ENCODE results near the gene GOPC. TPM values are rescaled to one million over a fixed set of nuclear protein-coding genes. Genes with fewer than 3 reads are reported as not detected.
A peak's percentile ranks its signal among the peaks of the same experiment; 100 is the strongest.

Gene GOPC
- total and polyA plus RNA-seq, 8 donors: 19.1 to 85.7 (median 78.1) TPM

- H3K36me3 ChIP-seq: no peaks in the 10 kb centered on the region
- no peaks in the 10 kb centered on the region for H3K9me3 ChIP-seq
- H3K4me3 ChIP-seq: no peak overlapping the region
- peaks cover 0 to 4% of the 10 kb centered on the region in 2 donors for H3K4me1 ChIP-seq
- no peaks in the 10 kb centered on the region for H3K27me3 ChIP-seq
- peak in 2 of 4 donors; percentile 51 to 60 for DNase-seq
- no peak overlapping the region for H3K27ac ChIP-seq
- intact Hi-C loops (cut with DNase I): loop anchor here (10.0 kb wide), 1 partner anchor 101 kb away; no protein-coding TSS in a partner anchor
- peak; percentile 69 for ATAC-seq
- peak; percentile 78 to 84 for TF ChIP-seq CTCF (IDR thresholded peaks at IDR 0.05)
Observed at GRCh38 chr6:117555882-117556498, 46.3 kb downstream of the GOPC start.

GRCh38 chr6:117555262-117555849 is 47.0 kb downstream of the GOPC start:
- H3K27ac ChIP-seq: no peak overlapping the region
- H3K4me3 ChIP-seq: no peak overlapping the region
- no peak for TF ChIP-seq CTCF (IDR thresholded peaks at IDR 0.05)
- H3K9me3 ChIP-seq: no peaks in the 10 kb centered on the region
- no peaks in the 10 kb centered on the region for H3K27me3 ChIP-seq
- peaks cover 0 to 4% of the 10 kb centered on the region in 2 donors for H3K4me1 ChIP-seq
- intact Hi-C loops (cut with DNase I): loop anchor here (10.0 kb wide), 1 partner anchor 101 kb away; no protein-coding TSS in a partner anchor
- no peak for DNase-seq
- no peaks in the 10 kb centered on the region for H3K36me3 ChIP-seq
- no peak for ATAC-seq

- ATAC-seq: no peak
Observed at GRCh38 chr6:117553142-117553541, 49.2 kb downstream of the GOPC start.

GRCh38 chr6:117552618-117553017 is 49.7 kb downstream of the GOPC start:
- Histone ChIP-seq H3K27me3 (peaks cover 0 to 9% of the 10 kb centered on the region in 2 donors), H3K36me3 (peaks cover 0 to 8% of the 10 kb centered on the region in 2 donors), H3K4me3 (no peak overlapping the region), H3K9me3 (no peaks in the 10 kb centered on the region), H3K27ac (no peak overlapping the region), H3K4me1 (peaks cover 6 to 16% of the 10 kb centered on the region in 2 donors)
- TF ChIP-seq CTCF (IDR thresholded peaks at IDR 0.05): no peak
- DNase-seq (no peak), ATAC-seq (no peak)
- intact Hi-C loops (cut with DNase I): loop anchor here (10.0 kb wide), 1 partner anchor 98 kb away; no protein-coding TSS in a partner anchor

More at GRCh38 chr6:117553142-117553541, 49.2 kb downstream of the GOPC start:
- H3K27ac ChIP-seq: no peak overlapping the region
- no peak for DNase-seq
- peaks cover 5 to 14% of the 10 kb centered on the region in 2 donors for H3K4me1 ChIP-seq
- no peaks in the 10 kb centered on the region for H3K9me3 ChIP-seq
- no peak for TF ChIP-seq CTCF (IDR thresholded peaks at IDR 0.05)
- peaks cover 0 to 3% of the 10 kb centered on the region in 2 donors for H3K27me3 ChIP-seq
- no peak overlapping the region for H3K4me3 ChIP-seq
- intact Hi-C loops (cut with DNase I): loop anchor here (10.0 kb wide), 1 partner anchor 98 kb away; no protein-coding TSS in a partner anchor
- H3K36me3 ChIP-seq: peaks cover 0 to 3% of the 10 kb centered on the region in 2 donors

- Histone ChIP-seq H3K27ac (no peak overlapping the region), H3K4me3 (no peak overlapping the region), H3K4me1 (peaks cover 6 to 13% of the 10 kb centered on the region in 2 donors), H3K27me3 (peaks cover 0 to 9% of the 10 kb centered on the region in 2 donors), H3K9me3 (no peaks in the 10 kb centered on the region), H3K36me3 (peaks cover 3 to 27% of the 10 kb centered on the region in 2 donors)
- intact Hi-C loops (cut with DNase I): loop anchor here (10.0 kb wide), 1 partner anchor 96 kb away; no protein-coding TSS in a partner anchor
- DNase-seq: no peak
- TF ChIP-seq CTCF (IDR thresholded peaks at IDR 0.05): no peak
- peak; percentile 6 for ATAC-seq
Observed at GRCh38 chr6:117550618-117551242, 51.6 kb downstream of the GOPC start.
